Measurements from ENCODE around the gene ARID1B.

DNA sequence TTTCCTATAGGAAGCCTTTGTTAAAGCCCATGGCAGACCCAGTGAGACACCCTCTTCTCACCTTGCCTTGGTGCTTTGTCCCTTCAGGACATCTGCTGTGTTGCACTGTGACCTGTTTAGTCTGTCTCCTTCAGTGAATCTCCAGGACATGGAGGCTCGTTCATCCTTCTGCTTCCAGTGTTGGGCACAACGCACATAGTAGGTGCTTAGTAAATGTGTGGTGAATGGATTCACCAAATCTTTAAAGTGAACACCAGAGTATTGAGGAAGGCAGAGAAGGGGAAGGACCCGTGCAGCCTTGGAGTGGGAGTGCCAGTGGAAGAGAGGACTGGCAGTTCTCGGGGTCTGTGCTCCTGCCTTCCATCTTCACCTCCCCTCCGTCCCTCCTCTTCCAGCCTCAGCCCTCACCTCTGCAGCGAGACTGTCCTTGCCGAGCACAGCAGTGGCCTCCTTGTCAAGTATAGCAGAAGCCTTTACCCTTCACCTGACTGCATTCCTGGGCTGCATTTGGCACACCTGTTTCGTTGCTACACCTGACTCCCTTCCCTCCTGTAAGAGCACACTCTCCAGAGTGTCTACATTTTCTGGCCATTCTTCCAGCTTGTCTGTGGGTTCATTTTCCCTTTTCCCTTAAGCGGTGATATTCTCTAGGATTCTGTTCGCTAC lies 49.2 kb downstream of the ARID1B start:
- no peak for TF ChIP-seq EZH2phosphoT487 (IDR thresholded peaks at IDR 0.05; ENCODE audit: low read depth, severe bottlenecking, unreplicated experiment)
- TF ChIP-seq, protein P1, sequence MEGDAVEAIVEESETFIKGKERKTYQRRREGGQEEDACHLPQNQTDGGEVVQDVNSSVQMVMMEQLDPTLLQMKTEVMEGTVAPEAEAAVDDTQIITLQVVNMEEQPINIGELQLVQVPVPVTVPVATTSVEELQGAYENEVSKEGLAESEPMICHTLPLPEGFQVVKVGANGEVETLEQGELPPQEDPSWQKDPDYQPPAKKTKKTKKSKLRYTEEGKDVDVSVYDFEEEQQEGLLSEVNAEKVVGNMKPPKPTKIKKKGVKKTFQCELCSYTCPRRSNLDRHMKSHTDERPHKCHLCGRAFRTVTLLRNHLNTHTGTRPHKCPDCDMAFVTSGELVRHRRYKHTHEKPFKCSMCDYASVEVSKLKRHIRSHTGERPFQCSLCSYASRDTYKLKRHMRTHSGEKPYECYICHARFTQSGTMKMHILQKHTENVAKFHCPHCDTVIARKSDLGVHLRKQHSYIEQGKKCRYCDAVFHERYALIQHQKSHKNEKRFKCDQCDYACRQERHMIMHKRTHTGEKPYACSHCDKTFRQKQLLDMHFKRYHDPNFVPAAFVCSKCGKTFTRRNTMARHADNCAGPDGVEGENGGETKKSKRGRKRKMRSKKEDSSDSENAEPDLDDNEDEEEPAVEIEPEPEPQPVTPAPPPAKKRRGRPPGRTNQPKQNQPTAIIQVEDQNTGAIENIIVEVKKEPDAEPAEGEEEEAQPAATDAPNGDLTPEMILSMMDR (IDR thresholded peaks at IDR 0.05; ENCODE audit: poor library complexity), result no peak
